Astrocyte (in vitro differentiated cells and primary cell): ENCODE data around the gene ZMPSTE24. TPM values are rescaled to one million over a fixed set of nuclear protein-coding genes. Genes with fewer than 3 reads are reported as not detected.

Source experiments
- DNase-seq: peaks from one replicate; pipeline ENCODE4 v3.0.0-alpha.2; 2010; ENCODE audit warnings: low read depth
- FAIRE-seq: peaks from 2 replicates; lab custom pipeline; 2011; peaks lifted over from hg19 to GRCh38; lab: Jason Lieb, UNC
- H2AFZ ChIP-seq: 2 replicates; pipeline ENCODE4 v1.6.0; 2012; ENCODE audit warnings: low read depth, low read length, inconsistent platforms
- H3K27ac ChIP-seq: 2 replicates; pipeline ENCODE4 v1.5.1; 2011; ENCODE audit warnings: low read depth, low read length, inconsistent platforms
- H3K27me3 ChIP-seq: 2 replicates; pipeline ENCODE4 v1.6.0; 2011; ENCODE audit warnings: low read length, inconsistent platforms; ENCODE audit not compliant: insufficient read depth
- H3K36me3 ChIP-seq: 2 replicates; pipeline ENCODE4 v1.5.1; 2011; ENCODE audit warnings: low read length, inconsistent platforms; ENCODE audit not compliant: insufficient read depth
- H3K4me1 ChIP-seq: 2 replicates; pipeline ENCODE4 v1.5.1; 2011; ENCODE audit warnings: low read length, inconsistent platforms; ENCODE audit not compliant: insufficient read depth
- H3K4me2 ChIP-seq: 2 replicates; pipeline ENCODE4 v1.6.0; 2012; ENCODE audit warnings: low read length, inconsistent platforms
- H3K4me3 ChIP-seq: 2 replicates; pipeline ENCODE4 v1.5.1; 2011; ENCODE audit warnings: low read depth, mild to moderate bottlenecking, low read length, inconsistent platforms; ENCODE audit not compliant: insufficient read depth
- H3K79me2 ChIP-seq: 2 replicates; pipeline ENCODE4 v1.6.0; 2012; ENCODE audit warnings: mild to moderate bottlenecking, low read length, inconsistent platforms; ENCODE audit not compliant: insufficient read depth
- H3K9ac ChIP-seq: 2 replicates; pipeline ENCODE4 v1.6.0; 2012; ENCODE audit warnings: mild to moderate bottlenecking, low read length, inconsistent platforms
- H3K9me3 ChIP-seq: 2 replicates; pipeline ENCODE4 v1.5.1; 2012; ENCODE audit warnings: low read depth, mild to moderate bottlenecking, low read length, inconsistent platforms; ENCODE audit not compliant: insufficient read depth
- H4K20me1 ChIP-seq: 2 replicates; pipeline ENCODE4 v1.6.0; 2012; ENCODE audit warnings: low read length, inconsistent platforms; ENCODE audit not compliant: insufficient read depth
- H3K27ac Mint-ChIP-seq: one replicate; pipeline ENCODE4 v1.8.0; 2021; ENCODE audit warnings: mild to moderate bottlenecking, mixed read lengths; ENCODE audit not compliant: unreplicated experiment
- H3K27me3 Mint-ChIP-seq: one replicate; pipeline ENCODE4 v1.8.0; 2021; ENCODE audit warnings: low read depth, mixed read lengths; ENCODE audit not compliant: unreplicated experiment
- H3K36me3 Mint-ChIP-seq: one replicate; pipeline ENCODE4 v1.8.0; 2021; ENCODE audit warnings: low read depth, mixed read lengths; ENCODE audit not compliant: unreplicated experiment
- H3K4me1 Mint-ChIP-seq: one replicate; pipeline ENCODE4 v1.8.0; 2021; ENCODE audit warnings: low read depth, mixed read lengths; ENCODE audit not compliant: unreplicated experiment
- H3K4me3 Mint-ChIP-seq: one replicate; pipeline ENCODE4 v1.8.0; 2021; ENCODE audit warnings: mild to moderate bottlenecking, moderate library complexity, mixed read lengths; ENCODE audit not compliant: unreplicated experiment
- H3K9me3 Mint-ChIP-seq: one replicate; pipeline ENCODE4 v1.8.0; 2021; ENCODE audit warnings: mild to moderate bottlenecking, mixed read lengths; ENCODE audit not compliant: unreplicated experiment
- CTCF ChIP-seq: IDR thresholded peaks from 2 replicates; pipeline ENCODE4 v1.5.1; 2011; ENCODE audit warnings: low read depth, mild to moderate bottlenecking, inconsistent platforms, low read length, moderate library complexity; ENCODE audit not compliant: insufficient read depth
- EZH2 ChIP-seq: IDR thresholded peaks from 2 replicates; pipeline ENCODE4 v1.6.1; 2012; ENCODE audit warnings: mild to moderate bottlenecking, low read length, inconsistent platforms; ENCODE audit not compliant: insufficient read depth
- total RNA-seq: library from RNA; stranded (reverse); gene quantifications from 2 replicates; pipeline ENCODE4 v1.2.1, GENCODE V29; 2021

Gene ZMPSTE24
- total RNA-seq, 1 donor from 2014 or later = 62.4 TPM

GRCh38 chr1:40247655-40248054, 10.4 kb upstream of the ZMPSTE24 start, which contains the start of gene TMCO2:
TMCO2 (plus strand) TSS chr1:40247937; CDS start chr1:40247994, 57 bp downstream.
- Histone ChIP-seq H3K4me1 (peaks cover 6% of the 10 kb centered on the region), H3K4me3 (no peak within 1 kb of the TSS), H3K36me3 (no peaks in the 10 kb centered on the region), H3K27ac (no peak within 1 kb of the TSS), H3K27me3 (no peaks in the 10 kb centered on the region), H3K9me3 (no peaks in the 10 kb centered on the region), H3K79me2 (no peaks in the 10 kb centered on the region), H3K4me2 (no peak within 1 kb of the TSS), H2AFZ (no peak within 1 kb of the TSS), H3K9ac (no peak within 1 kb of the TSS), H4K20me1 (no peaks in the 10 kb centered on the region)
- H3K4me3 Mint-ChIP-seq = no peak within 1 kb of the TSS
- no peak for DNase-seq
- H3K27ac Mint-ChIP-seq = no peak within 1 kb of the TSS
- TF ChIP-seq EZH2 (no peak), CTCF (no peak)
- H3K9me3 Mint-ChIP-seq = no peaks in the 10 kb centered on the region
- no peaks in the 10 kb centered on the region for H3K36me3 Mint-ChIP-seq
- no peaks in the 10 kb centered on the region for H3K27me3 Mint-ChIP-seq
- peaks cover 3% of the 10 kb centered on the region for H3K4me1 Mint-ChIP-seq
- FAIRE-seq = no peak

- H3K36me3 ChIP-seq = no peaks in the 10 kb centered on the region
- Mint-ChIP-seq H3K27ac (no peak overlapping the region), H3K4me1 (peaks cover 3% of the 10 kb centered on the region), H3K36me3 (no peaks in the 10 kb centered on the region), H3K27me3 (no peaks in the 10 kb centered on the region), H3K4me3 (no peak overlapping the region), H3K9me3 (no peaks in the 10 kb centered on the region)
- H4K20me1 ChIP-seq = no peaks in the 10 kb centered on the region
- H3K9me3 ChIP-seq = no peaks in the 10 kb centered on the region
- no peaks in the 10 kb centered on the region for H3K79me2 ChIP-seq
- no peak for FAIRE-seq
- TF ChIP-seq EZH2 (no peak), CTCF (no peak)
- peaks cover 5% of the 10 kb centered on the region for H3K4me1 ChIP-seq
- no peak overlapping the region for H3K27ac ChIP-seq
- DNase-seq = peak; percentile 48
- H2AFZ ChIP-seq = no peak overlapping the region
- H3K4me2 ChIP-seq = no peak overlapping the region
- no peak overlapping the region for H3K4me3 ChIP-seq
- H3K9ac ChIP-seq = no peak overlapping the region
- no peaks in the 10 kb centered on the region for H3K27me3 ChIP-seq
Measured at GRCh38 chr1:40248412-40248811, 9.6 kb upstream of the ZMPSTE24 start.

GRCh38 chr1:40251456-40251855, 6.6 kb upstream of the ZMPSTE24 start:
- Histone ChIP-seq H4K20me1 (no peaks in the 10 kb centered on the region), H3K9me3 (no peaks in the 10 kb centered on the region), H3K9ac (no peak overlapping the region), H3K27ac (no peak overlapping the region), H2AFZ (no peak overlapping the region), H3K36me3 (no peaks in the 10 kb centered on the region), H3K79me2 (peaks cover 16% of the 10 kb centered on the region), H3K4me2 (no peak overlapping the region), H3K4me3 (no peak overlapping the region), H3K4me1 (peaks cover 5% of the 10 kb centered on the region), H3K27me3 (no peaks in the 10 kb centered on the region)
- H3K27ac Mint-ChIP-seq = no peak overlapping the region
- H3K4me1 Mint-ChIP-seq = peaks cover 9% of the 10 kb centered on the region
- no peaks in the 10 kb centered on the region for H3K9me3 Mint-ChIP-seq
- no peak overlapping the region for H3K4me3 Mint-ChIP-seq
- DNase-seq (no peak), FAIRE-seq (no peak)
- no peaks in the 10 kb centered on the region for H3K27me3 Mint-ChIP-seq
- TF ChIP-seq CTCF = no peak
- no peak for TF ChIP-seq EZH2
- H3K36me3 Mint-ChIP-seq = peaks cover 5% of the 10 kb centered on the region
